Endothelial cell of umbilical vein (primary cell): ENCODE data around the gene SLC5A8. TPM values are rescaled to one million over a fixed set of nuclear protein-coding genes. Genes with fewer than 3 reads are reported as not detected.

Source experiments
- BruUV-seq: library from RNA; stranded (reverse); fragments of 400-500 nt; replicated peaks from 2 replicates; lab custom pipeline; 2021; lab: Mats Ljungman, UMichigan
- CTCF ChIA-PET: fragments of 300-600, 350-600 bp; sonication (Branson Sonifier 250); formaldehyde crosslinking; loops from one replicate; lab custom pipeline; 2021; ENCODE audit warnings: antibody characterized with exemption, inconsistent platforms; lab: Charles Lee
- POLR2A ChIA-PET: fragments of 300-600, 350-600 bp; sonication (Branson Sonifier 250); formaldehyde crosslinking; loops from one replicate; lab custom pipeline; 2021; ENCODE audit warnings: antibody characterized with exemption, inconsistent platforms; lab: Charles Lee
- DNase-seq: peaks from one replicate; pipeline ENCODE4 v3.0.0-alpha.2; 2011; ENCODE audit warnings: low read depth, low spot score
- FAIRE-seq: peaks from 2 replicates; lab custom pipeline; 2011; peaks lifted over from hg19 to GRCh38; lab: Jason Lieb, UNC
- H2AFZ ChIP-seq: 2 replicates; pipeline ENCODE4 v1.6.0; 2012; ENCODE audit warnings: low read depth, low read length, control low read depth, inconsistent platforms
- H3K27ac ChIP-seq: 2 replicates; pipeline ENCODE4 v1.5.1; 2011; ENCODE audit warnings: low read depth, mild to moderate bottlenecking, control low read depth, low read length, moderate library complexity; ENCODE audit not compliant: insufficient read depth
- H3K27me3 ChIP-seq, 2 experiments: 2 replicates each; pipeline versions ENCODE4 v1.6.0 to v1.6.1; 2011; ENCODE audit warnings: low read length in 2 of 2, mixed read lengths in 1 of 2; ENCODE audit not compliant: control insufficient read depth in 2 of 2, insufficient read depth in 2 of 2
- H3K36me3 ChIP-seq, 2 experiments: 2 replicates in 1 of 2; 3 replicates in 1 of 2; pipeline ENCODE4 v1.5.1; 2011; ENCODE audit warnings: low read length in 2 of 2, mild to moderate bottlenecking in 1 of 2, moderate library complexity in 1 of 2; ENCODE audit not compliant: control insufficient read depth in 2 of 2, insufficient read depth in 2 of 2; ENCODE audit errors: extremely low read depth in 1 of 2
- H3K4me1 ChIP-seq: 3 replicates; pipeline ENCODE4 v1.5.1; 2011; ENCODE audit warnings: mild to moderate bottlenecking, low read length; ENCODE audit not compliant: control insufficient read depth, insufficient read depth; ENCODE audit errors: extremely low read depth
- H3K4me2 ChIP-seq: 2 replicates; pipeline ENCODE4 v1.6.1; 2011; ENCODE audit warnings: low read length, control low read depth, mixed read lengths; ENCODE audit not compliant: insufficient read depth
- H3K4me3 ChIP-seq, 3 experiments: fragments of 200-600 bp in 1 of 3; sonication (generic), shearing (Covaris generic) in 1 of 3; replicated peaks in 1 of 3; 2 replicates each; pipeline ENCODE4 v1.5.1; 2011 to 2016; ENCODE audit warnings: control low read depth in 3 of 3, low read length in 3 of 3, mild to moderate bottlenecking in 2 of 3, inconsistent platforms in 1 of 3, low read depth in 1 of 3, moderate library complexity in 1 of 3; ENCODE audit not compliant: insufficient read depth in 1 of 3
- H3K79me2 ChIP-seq: 2 replicates; pipeline ENCODE4 v1.6.0; 2012; ENCODE audit warnings: low read length, inconsistent platforms; ENCODE audit not compliant: control insufficient read depth, insufficient read depth
- H3K9ac ChIP-seq: replicated peaks from 2 replicates; pipeline ENCODE3; 2011; ENCODE audit warnings: low read length, control low read depth; ENCODE audit not compliant: insufficient read depth; ENCODE audit errors: extremely low read depth
- H3K9me1 ChIP-seq: replicated peaks from 3 replicates; pipeline ENCODE4 v1.6.0; 2011; ENCODE audit warnings: mild to moderate bottlenecking, low read length; ENCODE audit not compliant: control insufficient read depth, insufficient read depth; ENCODE audit errors: extremely low read depth
- H3K9me3 ChIP-seq: replicated peaks from 2 replicates; pipeline ENCODE4 v1.5.1; 2012; ENCODE audit warnings: low read length, inconsistent platforms; ENCODE audit not compliant: control insufficient read depth, insufficient read depth
- H4K20me1 ChIP-seq: replicated peaks from 2 replicates; pipeline ENCODE3; 2011; ENCODE audit warnings: mild to moderate bottlenecking, low read length; ENCODE audit not compliant: control insufficient read depth, insufficient read depth; ENCODE audit errors: extremely low read depth
- EZH2 ChIP-seq: IDR thresholded peaks from 2 replicates; pipeline ENCODE4 v1.6.1; 2012; ENCODE audit warnings: borderline replicate concordance, low read depth, mild to moderate bottlenecking, moderate library complexity, low read length, inconsistent platforms; ENCODE audit not compliant: severe bottlenecking
- FOS ChIP-seq: IDR thresholded peaks from 2 replicates; pipeline ENCODE4 v1.6.1; 2011; ENCODE audit warnings: mild to moderate bottlenecking, low read length, moderate library complexity, borderline replicate concordance; ENCODE audit not compliant: insufficient read depth
- GATA2 ChIP-seq: IDR thresholded peaks from 2 replicates; pipeline ENCODE4 v1.7.0; 2011; ENCODE audit warnings: low read depth, mild to moderate bottlenecking, moderate library complexity, mixed read lengths, low read length; ENCODE audit not compliant: insufficient read length, insufficient read depth
- JUN ChIP-seq: IDR thresholded peaks from 2 replicates; pipeline ENCODE4 v1.6.1; 2011; ENCODE audit warnings: borderline replicate concordance, low read depth; ENCODE audit not compliant: insufficient read length, insufficient read depth
- MYC ChIP-seq: IDR thresholded peaks from one replicate; pipeline ENCODE4 v1.6.1; 2011; ENCODE audit warnings: mild to moderate bottlenecking, low read depth, low read length
- POLR2A ChIP-seq: IDR thresholded peaks from 2 replicates; pipeline ENCODE4 v1.6.1; 2012; ENCODE audit warnings: low read depth, mild to moderate bottlenecking, control low read depth, low read length
- POLR2AphosphoS5 ChIP-seq: IDR thresholded peaks from 2 replicates; pipeline ENCODE4 v1.6.1; 2012; ENCODE audit warnings: low read depth, mild to moderate bottlenecking, control low read depth, low read length, moderate library complexity; ENCODE audit not compliant: insufficient read depth
- dilution Hi-C: fragments of 300-500 bp; cut with MboI; formaldehyde crosslinking; loops from one replicate; pipeline ENCODE4 v1.15.0; 2019; ENCODE audit warnings: low sequenced_read_pairs; ENCODE audit not compliant: extremely low pct_ligation_motif_present
- intact Hi-C: fragments of 100-400 bp; cut with micrococcal nuclease; formaldehyde crosslinking; loops from one replicate; pipeline ENCODE4 v1.10.0; 2022
- polyA plus RNA-seq, 4 experiments: library from polyadenylated mRNA; depleted of rRNA in 3 of 4; stranded (reverse) in 3 of 4; unstranded in 1 of 4; fragments of >200 nt; gene quantifications; 2 replicates each; pipeline versions ENCODE4 v1.2.1 to v1.2.3, GENCODE V29; 2011 to 2012; ENCODE audit warnings: missing spikeins in 1 of 4
- total RNA-seq: library from RNA; stranded (reverse); gene quantifications from 2 replicates; pipeline ENCODE4 v1.2.3, GENCODE V29; 2021
- TF ChIP-seq, protein P1 (sequence below), 2 donors: IDR thresholded peaks; 1 replicate in 1 of 2; 2 replicates in 1 of 2; pipeline ENCODE4 v1.5.1; 2011; ENCODE audit warnings: low read length in 2 of 2, mild to moderate bottlenecking in 2 of 2, moderate library complexity in 2 of 2, control low read depth in 1 of 2, inconsistent platforms in 1 of 2, low read depth in 1 of 2; ENCODE audit not compliant: insufficient read depth in 1 of 2; ENCODE audit errors: extremely low read depth in 1 of 2
- TF ChIP-seq, protein P2 (sequence below): IDR thresholded peaks from 2 replicates; pipeline ENCODE4 v1.6.1; 2011; ENCODE audit not compliant: insufficient read depth, insufficient read length

The SLC5A8 gene
- total and polyA plus RNA-seq, 2 donors (not counting 3 experiments of a cell fraction or from before 2014, with no cell fraction given), result not detected

DNA sequence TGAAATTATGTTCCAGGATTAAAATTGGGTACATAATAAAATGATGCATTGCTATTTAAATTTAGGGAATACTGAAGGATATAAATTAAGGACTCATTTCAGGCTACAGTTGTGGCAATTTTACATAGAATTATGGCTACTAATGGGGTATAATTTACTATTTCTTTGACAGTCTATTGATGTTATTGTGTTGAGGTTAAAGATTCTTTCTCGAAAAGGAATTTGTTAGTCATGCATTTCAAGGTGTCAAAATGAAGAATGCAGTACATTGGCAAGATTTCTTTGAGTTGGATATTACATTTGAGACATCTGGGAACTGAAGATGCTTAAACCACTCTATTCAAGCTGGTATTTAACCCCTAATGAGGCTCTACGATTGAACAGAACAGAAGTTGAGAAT, 28.3 kb downstream of the SLC5A8 start:
- Histone ChIP-seq H3K36me3 (no peaks in the 10 kb centered on the region), H4K20me1 (no peaks in the 10 kb centered on the region), H3K4me1 (no peaks in the 10 kb centered on the region), H2AFZ (no peak overlapping the region), H3K9me3 (no peaks in the 10 kb centered on the region), H3K4me3 (no peak overlapping the region), H3K79me2 (no peaks in the 10 kb centered on the region), H3K4me2 (no peak overlapping the region), H3K9me1 (no peaks in the 10 kb centered on the region), H3K27me3 (no peaks in the 10 kb centered on the region), H3K9ac (no peak overlapping the region), H3K27ac (no peak overlapping the region)
- ChIA-PET POLR2A (no interaction called here), CTCF (no interaction called here)
- dilution Hi-C loops, result no loop called here
- FAIRE-seq, result no peak
- BruUV-seq, result no TSS peak
- DNase-seq, result no peak
- intact Hi-C loops, result no loop called here
- TF ChIP-seq FOS (no peak), MYC (no peak), POLR2A (no peak), GATA2 (no peak), POLR2AphosphoS5 (no peak), EZH2 (no peak), JUN (no peak)
- TF ChIP-seq, protein P1, sequence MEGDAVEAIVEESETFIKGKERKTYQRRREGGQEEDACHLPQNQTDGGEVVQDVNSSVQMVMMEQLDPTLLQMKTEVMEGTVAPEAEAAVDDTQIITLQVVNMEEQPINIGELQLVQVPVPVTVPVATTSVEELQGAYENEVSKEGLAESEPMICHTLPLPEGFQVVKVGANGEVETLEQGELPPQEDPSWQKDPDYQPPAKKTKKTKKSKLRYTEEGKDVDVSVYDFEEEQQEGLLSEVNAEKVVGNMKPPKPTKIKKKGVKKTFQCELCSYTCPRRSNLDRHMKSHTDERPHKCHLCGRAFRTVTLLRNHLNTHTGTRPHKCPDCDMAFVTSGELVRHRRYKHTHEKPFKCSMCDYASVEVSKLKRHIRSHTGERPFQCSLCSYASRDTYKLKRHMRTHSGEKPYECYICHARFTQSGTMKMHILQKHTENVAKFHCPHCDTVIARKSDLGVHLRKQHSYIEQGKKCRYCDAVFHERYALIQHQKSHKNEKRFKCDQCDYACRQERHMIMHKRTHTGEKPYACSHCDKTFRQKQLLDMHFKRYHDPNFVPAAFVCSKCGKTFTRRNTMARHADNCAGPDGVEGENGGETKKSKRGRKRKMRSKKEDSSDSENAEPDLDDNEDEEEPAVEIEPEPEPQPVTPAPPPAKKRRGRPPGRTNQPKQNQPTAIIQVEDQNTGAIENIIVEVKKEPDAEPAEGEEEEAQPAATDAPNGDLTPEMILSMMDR (IDR thresholded peaks at IDR 0.05; ENCODE audit: extremely low read depth in 1 of 2, insufficient read depth in 1 of 2, low read depth in 1 of 2, low read length in 2 of 2), result no peak
- TF ChIP-seq, protein P2, sequence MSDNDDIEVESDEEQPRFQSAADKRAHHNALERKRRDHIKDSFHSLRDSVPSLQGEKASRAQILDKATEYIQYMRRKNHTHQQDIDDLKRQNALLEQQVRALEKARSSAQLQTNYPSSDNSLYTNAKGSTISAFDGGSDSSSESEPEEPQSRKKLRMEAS, result no peak
